Fibroblast of villous mesenchyme (primary cell): ENCODE data around the gene MAFG. TPM values are rescaled to one million over a fixed set of nuclear protein-coding genes. Genes with fewer than 3 reads are reported as not detected.
A peak's percentile ranks its signal among the peaks of the same experiment; 100 is the strongest.

Experiments
- DNase-seq: peaks from one replicate; pipeline ENCODE4 v3.0.0-alpha.2; 2010; ENCODE audit warnings: low read depth
- H3K4me3 ChIP-seq: 2 replicates; pipeline ENCODE4 v1.5.1; 2011; ENCODE audit warnings: low read depth, mild to moderate bottlenecking, low read length
- total RNA-seq: library from RNA; depleted of rRNA; stranded (reverse); fragments of >200 nt; gene quantifications from 2 replicates; pipeline ENCODE4 v1.2.3, GENCODE V29; 2012
- TF ChIP-seq, protein P1 (sequence below): IDR thresholded peaks from 2 replicates; pipeline ENCODE4 v1.5.1; 2012; ENCODE audit warnings: low read depth, mild to moderate bottlenecking, low read length; ENCODE audit not compliant: insufficient read depth

MAFG gene
- total RNA-seq, 1 donor = 23.3 TPM

DNA sequence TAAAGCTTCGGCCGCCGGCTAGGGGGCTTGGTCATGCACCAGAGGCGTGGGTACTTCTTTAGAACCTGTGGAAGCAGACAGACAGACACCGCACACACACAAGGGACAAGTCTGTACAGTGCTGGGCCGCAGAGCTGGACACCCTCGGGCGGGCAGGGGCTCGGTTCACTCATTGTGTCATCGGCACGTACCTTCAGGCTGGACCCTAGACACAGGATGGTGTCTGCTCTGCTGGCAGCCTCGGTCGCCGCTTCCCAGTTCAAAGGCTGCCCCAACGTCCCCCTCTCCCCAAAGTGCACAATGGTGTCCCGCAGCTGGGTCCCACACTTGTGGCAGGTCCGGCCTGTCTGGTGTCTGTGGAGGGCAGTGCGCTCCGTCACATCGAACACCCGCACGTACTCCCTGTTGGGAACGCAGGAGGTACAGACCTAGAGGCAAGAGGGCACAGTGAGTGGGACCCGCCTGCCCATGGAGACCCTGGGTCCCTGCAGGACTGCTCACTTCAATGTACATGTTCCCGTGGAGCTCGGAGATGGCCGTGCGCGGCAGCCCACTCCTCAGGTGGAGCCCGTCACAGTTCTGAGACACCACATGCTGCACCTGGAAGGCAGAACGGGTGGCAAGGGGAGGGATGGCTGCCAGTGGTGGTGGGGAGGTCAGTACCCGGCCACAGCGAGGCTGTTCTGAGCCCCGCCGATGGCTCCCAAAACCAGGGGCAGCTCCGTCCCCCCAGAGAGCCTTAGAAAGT, 13.3 kb downstream of the MAFG start:
- no peak for DNase-seq
- TF ChIP-seq, protein P1, sequence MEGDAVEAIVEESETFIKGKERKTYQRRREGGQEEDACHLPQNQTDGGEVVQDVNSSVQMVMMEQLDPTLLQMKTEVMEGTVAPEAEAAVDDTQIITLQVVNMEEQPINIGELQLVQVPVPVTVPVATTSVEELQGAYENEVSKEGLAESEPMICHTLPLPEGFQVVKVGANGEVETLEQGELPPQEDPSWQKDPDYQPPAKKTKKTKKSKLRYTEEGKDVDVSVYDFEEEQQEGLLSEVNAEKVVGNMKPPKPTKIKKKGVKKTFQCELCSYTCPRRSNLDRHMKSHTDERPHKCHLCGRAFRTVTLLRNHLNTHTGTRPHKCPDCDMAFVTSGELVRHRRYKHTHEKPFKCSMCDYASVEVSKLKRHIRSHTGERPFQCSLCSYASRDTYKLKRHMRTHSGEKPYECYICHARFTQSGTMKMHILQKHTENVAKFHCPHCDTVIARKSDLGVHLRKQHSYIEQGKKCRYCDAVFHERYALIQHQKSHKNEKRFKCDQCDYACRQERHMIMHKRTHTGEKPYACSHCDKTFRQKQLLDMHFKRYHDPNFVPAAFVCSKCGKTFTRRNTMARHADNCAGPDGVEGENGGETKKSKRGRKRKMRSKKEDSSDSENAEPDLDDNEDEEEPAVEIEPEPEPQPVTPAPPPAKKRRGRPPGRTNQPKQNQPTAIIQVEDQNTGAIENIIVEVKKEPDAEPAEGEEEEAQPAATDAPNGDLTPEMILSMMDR = no peak
- H3K4me3 ChIP-seq = no peak overlapping the region

GRCh38 chr17:81913394-81914102, 14.0 kb downstream of the MAFG start:
- no peak for DNase-seq
- H3K4me3 ChIP-seq = no peak overlapping the region
- TF ChIP-seq, protein P1 = no peak

- no peak for DNase-seq
- no peak overlapping the region for H3K4me3 ChIP-seq
- TF ChIP-seq, protein P1 = no peak
These were observed 14.9 kb downstream of the MAFG start for GRCh38 chr17:81912441-81913309.

GRCh38 chr17:81911969-81912368, 15.6 kb downstream of the MAFG start:
- no peak overlapping the region for H3K4me3 ChIP-seq
- TF ChIP-seq, protein P1 = no peak
- DNase-seq = no peak

GRCh38 chr17:81911277-81911961, 16.1 kb downstream of the MAFG start, which contains the start of gene PCYT2:
Gene PCYT2, minus strand, starts transcription at chr17:81911399. Its CDS starts 44 bp downstream, at chr17:81911355.
- peak; percentile 85 for DNase-seq
- peak within 1 kb of the TSS; percentile 78 for H3K4me3 ChIP-seq
- TF ChIP-seq, protein P1 = no peak

DNA sequence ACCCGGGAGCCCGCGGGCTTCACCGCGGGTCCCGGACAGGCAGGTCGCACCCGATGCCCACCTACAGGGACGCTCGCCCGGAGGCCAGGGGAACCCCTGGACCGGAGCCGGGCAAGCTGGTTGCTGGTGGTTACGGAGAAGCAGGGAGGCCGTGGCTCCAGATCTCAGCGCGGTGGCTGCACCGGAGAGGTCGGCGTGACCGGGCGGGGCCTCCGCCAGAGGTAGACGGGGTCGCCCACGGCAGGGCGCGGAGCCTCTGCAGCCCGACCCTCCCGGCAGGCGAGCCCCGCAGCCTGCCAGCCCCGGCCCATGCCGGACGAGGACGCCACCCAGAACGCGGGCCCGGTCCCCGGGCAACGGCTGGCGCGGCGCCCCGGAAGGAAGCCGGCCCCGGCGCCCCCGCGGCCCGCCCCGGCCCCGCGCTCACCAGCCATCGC, 16.7 kb downstream of the MAFG start:
- no peak for DNase-seq
- H3K4me3 ChIP-seq = peak overlapping the region; percentile 78
- TF ChIP-seq, protein P1 = no peak
